ENCODE data around the gene SEMA4A. TPM values are rescaled to one million over a fixed set of nuclear protein-coding genes. Genes with fewer than 3 reads are reported as not detected.

Gene SEMA4A
- total and polyA plus RNA-seq, 2 of the 8 experiments (the other 6 are each of a cell fraction or from before 2014, with no cell fraction given) = 7.3 to 10.6 TPM

- no peak overlapping the region for H3K4me2 ChIP-seq (ENCODE audit: insufficient read depth in 1 of 2, low read depth in 2 of 2, low read length in 2 of 2)
- WGBS, 2 experiments (ENCODE audit: extremely low coverage in 1 of 2, insufficient coverage in 1 of 2, insufficient read length in 1 of 2, insufficient replicate concordance in 2 of 2, low coverage in 1 of 2, low lambda C conversion rate in 2 of 2, missing lambda C conversion rate in 1 of 2) = 100% methylated on average over 2 of the region's 2 CpGs; no CpG with 5 or more reads in 1 of the 2 experiments
- H3K79me1 ChIP-seq (ENCODE audit: low read depth, low read length) = peaks cover 14% of the 10 kb centered on the region
- TF ChIP-seq CBX8 (IDR thresholded peaks at IDR 0.05; ENCODE audit: borderline replicate concordance, low read depth, low read length) (no peak), RXRA (IDR thresholded peaks at IDR 0.05; ENCODE audit: insufficient read depth, low read depth, low read length) (no peak), SP4 (IDR thresholded peaks at IDR 0.05; ENCODE audit: low read length) (no peak), CEBPB (IDR thresholded peaks at IDR 0.05; ENCODE audit: low read depth, low read length) (no peak)
Observed at GRCh38 chr1:156217871-156218270, 64.5 kb downstream of the SEMA4A start.

More at GRCh38 chr1:156217871-156218270, 64.5 kb downstream of the SEMA4A start:
- Histone ChIP-seq H3K18ac (ENCODE audit: extremely low read depth, low read length) (no peak overlapping the region), H3K23ac (ENCODE audit: insufficient read length) (no peak overlapping the region), H3K27me3 (replicated peaks in 1 of 4; ENCODE audit: control insufficient read depth in 3 of 4, extremely low read depth in 1 of 4, insufficient read depth in 3 of 4, low read length in 3 of 4) (no peaks in the 10 kb centered on the region), H4K20me1 (replicated peaks in 1 of 2; ENCODE audit: control insufficient read depth in 1 of 2, insufficient read depth in 2 of 2, low read length in 2 of 2) (peaks cover 0 to 4% of the 10 kb centered on the region in 2 experiments), H3K56ac (replicated peaks; ENCODE audit: insufficient read length, low read depth, low read length) (no peak overlapping the region), H3K14ac (ENCODE audit: insufficient read length) (no peak overlapping the region), H2BK15ac (ENCODE audit: low read length) (no peak overlapping the region), H3K9me3 (ENCODE audit: insufficient read depth in 2 of 2, low read depth in 1 of 2, low read length in 1 of 2) (no peaks in the 10 kb centered on the region; a peak in 1 of 4 replicates), H3K36me3 (ENCODE audit: control insufficient read depth in 2 of 4, insufficient read depth in 4 of 4, low read length in 3 of 4) (peaks cover under 1 to 26% (median 7%) of the 10 kb centered on the region in 4 experiments; a peak in 5 of 8 replicates), H2BK12ac (ENCODE audit: low read depth, low read length) (no peak overlapping the region), H2BK20ac (ENCODE audit: low read length) (no peak overlapping the region), H3K4me3 (ENCODE audit: extremely low read depth in 1 of 4, insufficient read depth in 2 of 4, low read depth in 3 of 4, low read length in 4 of 4) (no peak overlapping the region), H3K4me1 (replicated peaks in 1 of 4; ENCODE audit: control insufficient read depth in 3 of 4, insufficient read depth in 4 of 4, low read length in 3 of 4) (no peaks in the 10 kb centered on the region; a peak in 1 of 7 replicates), H2BK120ac (replicated peaks; ENCODE audit: low read depth, low read length) (no peak overlapping the region), H4K91ac (replicated peaks; ENCODE audit: insufficient read length, low read length) (no peak overlapping the region), H3K4ac (replicated peaks; ENCODE audit: insufficient read length, low read depth, low read length) (no peak overlapping the region), H2AFZ (ENCODE audit: low read length) (no peak overlapping the region), H3K9ac (replicated peaks in 1 of 4; ENCODE audit: extremely low read depth in 1 of 4, low read depth in 3 of 4, low read length in 3 of 4) (no peak overlapping the region), H2AK5ac (ENCODE audit: low read depth, low read length) (no peak overlapping the region), H4K5ac (ENCODE audit: insufficient read length, low read depth, low read length) (no peak overlapping the region), H3K27ac (ENCODE audit: low read depth, low read length) (no peak overlapping the region), H3K79me2 (ENCODE audit: control insufficient read depth in 1 of 2, insufficient read depth in 2 of 2, low read length in 2 of 2) (peaks cover 7 to 28% of the 10 kb centered on the region in 2 experiments), H3K23me2 (ENCODE audit: low read depth, low read length) (no peaks in the 10 kb centered on the region), H4K8ac (ENCODE audit: extremely low read depth, insufficient read depth, low read length) (no peak overlapping the region), H2BK5ac (ENCODE audit: low read depth, low read length) (no peak overlapping the region)
- ChIA-PET POLR2A (ENCODE audit: partially characterized antibody) (interaction anchor here (0.8 to 1.2 kb wide), 4 partner anchors 21 to 141 kb away, joined by 3 to 5 read pairs (median 3); no protein-coding TSS in a partner anchor), CTCF (ENCODE audit: partially characterized antibody) (interaction anchor here (1.2 to 47.2 kb wide), 2 partner anchors 17 to 77 kb away, joined by 4 to 1265 read pairs; partner anchors contain the start of gene SEMA4A)
- FAIRE-seq = no peak
- DNase-seq (ENCODE audit: low read depth in 1 of 2, low spot score in 2 of 2) = no peak
